Activated CD4-positive, CD25-positive, alpha-beta regulatory T cell (primary cell): ENCODE results near the gene TXLNA.
"Not testable (repeated sequence)": the region's sequence is repeated elsewhere in the genome, so short reads cannot be mapped to it uniquely, and the experiment has no call there.

Experiments used
- DNase-seq, 4 experiments: peaks; one replicate each; lab custom pipeline; 2025; lab: John Stamatoyannopoulos, UW

Gene TXLNA

GRCh38 chr1:32179443-32180185 is at the start of gene TXLNA:
Gene TXLNA, plus strand, starts transcription at chr1:32179675. Its CDS starts 671 bp downstream, at chr1:32180346.
- peak; percentile 80 to 88 (median 84) for DNase-seq

DNA sequence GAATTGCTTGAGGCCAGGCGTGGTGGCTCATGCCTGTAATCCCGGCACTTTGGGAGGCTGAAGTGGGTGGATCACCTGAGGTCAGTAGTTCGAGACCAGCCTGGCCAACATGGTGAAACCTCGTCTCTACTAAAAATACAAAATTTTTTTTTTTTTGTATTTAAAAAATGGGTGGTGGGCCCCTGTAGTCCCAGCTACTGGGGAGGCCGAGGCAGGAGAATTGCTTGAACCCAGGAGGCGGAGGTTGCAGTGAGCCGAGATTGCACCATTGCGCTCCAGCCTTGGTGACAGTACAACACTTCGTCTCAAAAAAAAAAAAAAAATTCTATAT is 45.6 kb upstream of the TXLNA start:
- DNase-seq, result not testable (repeated sequence)

GRCh38 chr1:32137111-32137510 is 42.4 kb upstream of the TXLNA start:
- no peak for DNase-seq

GRCh38 chr1:32138965-32139364 is 40.5 kb upstream of the TXLNA start:
- no peak for DNase-seq

DNA sequence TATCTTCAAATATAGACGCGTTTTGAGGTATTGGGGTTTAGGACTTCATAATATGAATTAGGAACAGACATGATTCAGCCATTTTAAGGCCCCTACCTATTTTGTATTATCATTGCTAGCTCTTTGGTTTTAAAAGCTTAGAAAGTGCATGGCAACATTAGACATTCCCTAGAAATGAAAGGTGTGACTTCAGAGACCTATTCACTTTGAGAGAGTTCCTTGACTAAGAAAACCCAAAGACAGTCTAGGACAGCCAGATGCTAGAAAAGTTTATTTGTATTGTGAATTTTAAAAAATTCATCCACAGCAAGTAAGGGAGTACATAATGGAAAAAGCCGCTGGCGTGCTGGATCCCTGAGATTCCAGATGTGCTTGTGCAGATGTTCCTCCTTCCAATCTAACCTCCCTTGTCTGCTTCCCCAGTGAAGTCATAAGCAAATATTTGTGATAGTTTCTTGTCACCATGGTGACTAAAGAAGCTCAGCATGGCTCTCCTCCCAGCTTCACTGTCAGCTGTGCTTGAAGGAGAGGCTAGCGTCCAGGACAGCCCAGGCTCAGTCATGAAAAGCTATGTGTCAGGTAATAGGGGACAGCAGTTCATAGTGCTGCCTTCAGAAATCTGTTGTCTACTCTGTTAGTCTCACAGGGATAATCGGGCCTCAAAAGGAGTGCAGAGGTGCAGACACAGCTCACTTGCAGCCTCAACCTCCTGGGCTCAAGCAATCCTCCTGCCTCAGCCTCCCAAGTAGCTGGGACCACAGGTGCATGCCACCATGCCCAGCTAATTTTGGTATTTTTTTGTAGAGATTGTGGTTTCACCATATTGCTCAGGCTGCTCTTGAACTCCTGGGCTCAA is 36.8 kb upstream of the TXLNA start:
- no peak for DNase-seq

DNA sequence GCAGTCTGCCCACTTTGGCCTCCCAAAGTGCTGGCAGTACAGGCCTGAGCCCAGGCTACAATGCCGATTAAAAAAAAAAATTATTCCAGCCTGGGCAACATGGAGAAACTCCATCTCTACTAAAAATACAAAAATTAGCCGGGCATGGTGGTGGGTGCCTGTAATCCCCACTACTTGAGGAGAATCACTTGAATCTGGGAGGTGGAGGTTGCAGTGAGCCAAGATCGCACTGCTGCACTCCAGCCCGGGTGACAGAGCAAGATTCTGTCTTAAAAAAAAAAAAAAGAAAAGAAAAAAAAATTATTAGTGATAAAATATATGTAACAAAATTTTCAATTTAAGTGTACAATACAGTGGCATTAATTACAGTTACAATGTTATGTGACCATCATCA is 36.2 kb upstream of the TXLNA start:
- not testable (repeated sequence) for DNase-seq

GRCh38 chr1:32144033-32144432 is 35.4 kb upstream of the TXLNA start:
- DNase-seq, result no peak

GRCh38 chr1:32147799-32148198 is 31.7 kb upstream of the TXLNA start:
- not testable (repeated sequence) for DNase-seq

GRCh38 chr1:32150847-32151246 is 28.6 kb upstream of the TXLNA start:
- no peak for DNase-seq

GRCh38 chr1:32151319-32151787 is 28.1 kb upstream of the TXLNA start:
- DNase-seq, result no peak

DNA sequence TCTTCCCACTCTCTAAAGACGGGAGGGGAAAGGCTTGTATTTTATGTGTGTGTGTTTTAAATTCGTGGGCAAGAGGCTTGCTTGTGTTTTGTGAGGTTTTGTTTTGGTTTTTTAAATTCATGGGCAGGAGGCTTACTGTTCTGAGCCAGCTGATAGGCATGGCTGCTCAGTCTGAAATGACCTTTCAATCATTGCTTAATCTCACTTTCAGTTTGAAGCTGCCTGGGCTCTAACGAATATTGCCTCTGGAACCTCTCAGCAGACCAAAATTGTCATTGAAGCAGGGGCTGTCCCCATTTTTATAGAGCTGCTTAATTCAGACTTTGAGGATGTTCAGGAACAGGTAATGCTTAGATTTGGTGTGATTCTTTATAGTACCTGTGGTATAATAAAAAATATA is 20.3 kb upstream of the TXLNA start:
- no peak for DNase-seq

DNA sequence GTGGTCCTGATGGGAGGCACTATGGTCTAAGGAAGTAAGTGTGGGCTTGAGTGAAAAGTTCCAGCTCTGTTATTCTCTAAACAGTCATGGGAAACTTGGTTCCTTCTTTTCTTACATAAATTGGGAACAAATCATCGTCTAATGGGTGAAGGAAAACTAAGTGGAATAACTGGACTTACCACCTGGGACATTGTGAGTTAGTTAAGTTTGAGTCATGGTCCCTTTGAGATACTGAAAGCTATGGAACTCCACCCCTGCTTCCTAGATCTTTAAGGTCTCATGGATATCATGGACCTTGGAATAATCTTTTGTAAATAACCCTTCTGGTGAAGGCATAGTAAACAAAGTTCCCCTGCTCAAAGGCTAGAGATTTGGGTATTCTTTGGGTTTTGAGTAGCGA is 16.1 kb upstream of the TXLNA start:
- no peak for DNase-seq

DNA sequence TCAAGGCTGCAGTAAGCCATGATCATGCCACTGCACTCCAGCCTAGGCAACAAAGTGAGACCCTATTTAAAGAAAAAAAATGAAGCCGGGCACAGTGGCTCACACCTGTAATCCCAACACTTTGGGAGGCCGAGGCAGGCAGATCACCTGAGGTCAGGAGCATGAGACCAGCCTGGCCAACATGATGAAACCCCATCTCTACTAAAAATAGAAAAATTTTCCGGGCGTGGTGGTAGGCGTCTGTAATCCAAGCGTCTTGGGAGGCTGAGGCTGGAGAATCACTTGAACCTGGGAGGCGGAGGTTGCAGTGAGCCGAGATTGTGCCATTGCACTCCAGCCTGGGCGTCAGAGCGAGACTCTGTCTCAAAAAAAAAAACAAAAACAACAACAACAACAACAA is 13.8 kb upstream of the TXLNA start:
- DNase-seq, result not testable (repeated sequence)

GRCh38 chr1:32170991-32171390 is 8.5 kb upstream of the TXLNA start:
- no peak for DNase-seq

DNA sequence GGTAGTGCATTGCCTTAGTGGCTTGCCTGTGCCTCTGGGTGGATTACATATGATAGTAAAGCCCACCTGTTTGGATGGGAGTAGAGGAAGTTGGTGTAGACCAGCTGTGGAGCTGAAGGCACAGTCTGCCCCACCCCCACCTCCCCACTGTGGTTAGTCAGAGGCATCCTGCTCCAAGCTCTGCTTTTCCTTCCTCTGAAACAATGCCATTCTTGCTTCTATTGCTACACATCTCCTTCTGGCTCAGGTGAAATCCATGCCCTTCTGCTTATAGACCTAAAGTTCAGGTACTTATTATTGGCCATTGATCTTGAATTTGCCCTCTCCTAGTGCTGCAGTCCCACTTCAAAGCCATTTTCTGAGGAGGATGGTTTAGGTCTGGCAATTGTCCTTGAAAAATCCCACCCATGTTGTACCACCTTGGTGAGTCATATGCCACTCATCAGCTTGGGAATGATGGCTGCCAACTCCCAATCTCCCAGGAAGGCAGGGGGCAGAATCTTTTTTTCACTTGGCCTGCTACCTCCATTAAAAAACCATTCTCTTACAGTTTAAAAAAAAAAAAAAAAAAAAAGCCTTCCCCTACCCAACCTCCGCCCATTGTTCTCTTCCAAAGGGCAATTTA is 6.7 kb upstream of the TXLNA start:
- DNase-seq, result no peak

DNA sequence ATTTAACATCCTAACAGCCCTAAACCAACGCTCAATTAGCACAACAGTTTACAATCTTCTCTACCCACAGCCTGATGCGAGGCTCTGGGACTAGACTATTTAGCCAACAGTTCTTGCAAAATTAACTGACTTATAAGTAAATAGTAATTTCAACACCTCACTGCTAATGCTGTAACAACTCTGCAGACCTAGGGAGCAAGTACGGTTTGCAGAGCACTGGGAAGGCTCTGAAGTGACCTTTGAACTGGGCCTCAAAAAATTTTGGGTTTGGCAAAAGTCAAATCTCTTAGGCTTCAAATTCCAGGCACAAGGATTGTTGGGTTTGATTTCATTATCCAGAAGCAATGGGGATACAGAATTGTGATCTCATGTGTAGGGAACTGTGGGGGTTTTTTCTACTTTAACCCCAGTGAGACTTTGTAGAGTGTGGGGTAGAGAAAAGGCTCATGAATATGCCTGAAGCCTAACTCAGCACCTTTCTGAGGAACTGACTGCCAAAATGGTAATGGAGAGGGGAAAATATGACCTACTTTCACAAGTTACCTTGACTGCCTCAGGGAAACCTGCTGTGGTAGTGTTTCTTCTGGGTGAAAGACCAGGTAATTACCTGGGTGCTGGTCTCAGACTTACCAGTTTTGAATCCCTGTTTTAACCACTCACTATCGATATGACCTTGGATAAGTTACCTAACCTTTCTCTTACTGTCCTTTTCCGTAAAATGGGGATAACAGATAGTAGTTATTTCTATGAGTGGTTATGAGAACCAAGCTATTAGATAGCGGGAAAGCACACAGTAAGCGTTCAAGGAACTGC is 889 bp upstream of the TXLNA start:
- DNase-seq, result no peak

DNA sequence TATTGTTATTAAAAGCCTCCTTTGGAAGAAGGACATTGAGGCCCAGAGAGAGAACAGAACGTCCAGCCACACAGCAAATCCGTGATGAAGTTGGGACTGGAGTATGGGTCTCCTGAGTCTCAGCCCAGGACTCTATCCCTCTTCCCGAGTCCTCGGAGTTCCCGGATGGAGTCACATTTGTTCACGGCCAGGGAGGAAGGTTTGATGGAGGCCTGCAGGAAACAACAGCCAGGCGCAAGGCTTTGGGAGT is 357 bp upstream of the TXLNA start:
- no peak for DNase-seq

- DNase-seq, result peak in 1 of 4 experiments; percentile 19
Measured at GRCh38 chr1:32180186-32181060, 948 bp downstream of the TXLNA start.

DNA sequence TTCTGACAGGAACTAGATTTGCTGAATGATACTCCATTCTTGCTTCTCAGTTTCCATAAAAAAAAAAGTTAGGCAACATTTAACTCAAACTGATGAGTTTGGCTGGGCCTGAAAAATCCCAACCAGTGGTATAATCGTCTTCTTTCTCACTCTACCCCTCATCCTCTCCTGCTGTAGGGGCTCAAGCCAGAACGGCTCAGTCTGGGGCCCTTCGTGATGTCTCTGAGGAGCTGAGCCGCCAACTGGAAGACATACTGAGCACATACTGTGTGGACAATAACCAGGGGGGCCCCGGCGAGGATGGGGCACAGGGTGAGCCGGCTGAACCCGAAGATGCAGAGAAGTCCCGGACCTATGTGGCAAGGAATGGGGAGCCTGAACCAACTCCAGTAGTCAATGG is 1.6 kb downstream of the TXLNA start:
- no peak for DNase-seq

DNA sequence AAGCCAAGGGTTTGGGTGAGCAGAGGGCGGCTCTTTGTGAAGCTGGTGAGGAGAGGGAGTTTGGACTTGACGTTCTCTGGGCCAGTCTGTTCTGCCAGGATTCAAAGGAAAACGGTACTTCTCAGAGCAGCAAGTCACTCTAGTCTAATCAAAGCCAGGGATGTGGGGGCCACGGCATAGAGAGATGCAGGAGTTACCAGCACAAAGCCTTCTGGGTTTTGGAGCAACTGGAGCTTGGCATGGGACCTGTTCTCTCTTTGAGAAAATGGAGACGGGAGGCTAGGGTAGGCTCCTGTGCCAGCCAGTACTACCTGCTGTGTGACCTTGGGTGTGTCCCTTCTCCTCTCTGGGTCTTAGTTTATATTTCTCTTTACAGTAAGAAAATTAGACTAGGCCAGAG is 2.1 kb downstream of the TXLNA start:
- no peak for DNase-seq

- no peak for DNase-seq
Measured at GRCh38 chr1:32182060-32182459, 2.6 kb downstream of the TXLNA start.
